Measurements from ENCODE around the gene TBC1D22A.

Gene TBC1D22A

GRCh38 chr22:47123827-47124442, 361.5 kb downstream of the TBC1D22A start:
- no peak for DNase-seq
- Histone ChIP-seq H3K27ac (ENCODE audit: insufficient read depth, low read length, poor library complexity, severe bottlenecking) (no peak overlapping the region), H3K9me3 (ENCODE audit: control insufficient read depth, low read length) (no peaks in the 10 kb centered on the region), H3K4me1 (ENCODE audit: control insufficient read depth, insufficient read depth, low read length, poor library complexity, severe bottlenecking) (no peaks in the 10 kb centered on the region), H3K36me3 (ENCODE audit: control insufficient read depth, insufficient read depth, low read length) (no peaks in the 10 kb centered on the region), H3K27me3 (replicated peaks; ENCODE audit: control insufficient read depth, insufficient read depth, low read length, poor library complexity, severe bottlenecking) (no peaks in the 10 kb centered on the region), H3K4me3 (ENCODE audit: insufficient read depth, low read depth, low read length, poor library complexity, severe bottlenecking) (no peak overlapping the region)

DNA sequence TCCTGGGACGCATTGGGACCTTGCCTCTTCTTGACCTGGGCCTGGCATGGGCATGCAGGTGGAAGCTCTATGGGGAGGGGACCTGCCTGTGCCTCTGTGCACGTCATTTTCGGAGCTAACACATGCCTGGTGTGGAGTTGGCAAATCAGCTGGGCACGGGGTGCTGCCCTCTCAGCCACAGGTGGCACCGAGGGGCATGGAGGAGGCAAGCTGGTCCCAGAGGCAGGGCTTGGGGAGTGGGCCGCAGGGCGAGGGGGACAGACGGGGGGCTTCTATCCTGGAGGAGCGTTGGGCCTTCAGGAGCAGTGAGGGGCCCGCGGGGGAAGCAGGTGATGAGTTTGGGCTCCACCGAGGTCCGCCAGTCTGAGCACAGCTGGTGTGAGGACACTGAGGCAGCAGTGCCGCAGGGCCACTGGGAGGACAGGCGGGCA, 362.0 kb downstream of the TBC1D22A start:
- no peak overlapping the region for H3K4me3 ChIP-seq (ENCODE audit: insufficient read depth, low read depth, low read length, poor library complexity, severe bottlenecking)
- no peaks in the 10 kb centered on the region for H3K4me1 ChIP-seq (ENCODE audit: control insufficient read depth, insufficient read depth, low read length, poor library complexity, severe bottlenecking)
- DNase-seq, result no peak
- H3K27ac ChIP-seq (ENCODE audit: insufficient read depth, low read length, poor library complexity, severe bottlenecking), result no peak overlapping the region
- H3K9me3 ChIP-seq (ENCODE audit: control insufficient read depth, low read length), result no peaks in the 10 kb centered on the region
- no peaks in the 10 kb centered on the region for H3K36me3 ChIP-seq (ENCODE audit: control insufficient read depth, insufficient read depth, low read length)
- H3K27me3 ChIP-seq (replicated peaks; ENCODE audit: control insufficient read depth, insufficient read depth, low read length, poor library complexity, severe bottlenecking), result no peaks in the 10 kb centered on the region

DNA sequence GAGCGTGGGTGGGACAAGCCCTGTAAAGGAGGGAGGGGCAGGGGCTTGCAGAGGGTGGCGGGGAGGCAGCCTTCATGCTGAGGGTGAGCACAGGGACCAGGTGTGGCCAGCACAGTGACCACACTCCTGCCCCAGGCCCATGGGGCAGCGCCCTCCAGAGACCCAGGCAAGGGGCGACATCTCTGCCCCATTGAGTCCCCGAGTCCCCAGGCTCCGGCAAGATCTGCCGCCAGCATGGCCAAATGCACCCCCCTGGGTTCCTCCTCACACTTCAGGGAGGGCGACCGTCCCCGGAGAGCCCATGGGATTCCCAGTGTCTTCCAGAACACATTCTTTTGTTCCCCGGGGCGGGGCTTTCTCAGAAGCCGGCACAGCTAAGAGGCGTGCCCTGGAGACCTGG, 362.5 kb downstream of the TBC1D22A start:
- no peak for DNase-seq
- Histone ChIP-seq H3K4me1 (ENCODE audit: control insufficient read depth, insufficient read depth, low read length, poor library complexity, severe bottlenecking) (no peaks in the 10 kb centered on the region), H3K27me3 (replicated peaks; ENCODE audit: control insufficient read depth, insufficient read depth, low read length, poor library complexity, severe bottlenecking) (no peaks in the 10 kb centered on the region), H3K9me3 (ENCODE audit: control insufficient read depth, low read length) (no peaks in the 10 kb centered on the region), H3K4me3 (ENCODE audit: insufficient read depth, low read depth, low read length, poor library complexity, severe bottlenecking) (no peak overlapping the region), H3K27ac (ENCODE audit: insufficient read depth, low read length, poor library complexity, severe bottlenecking) (no peak overlapping the region), H3K36me3 (ENCODE audit: control insufficient read depth, insufficient read depth, low read length) (no peaks in the 10 kb centered on the region)

DNA sequence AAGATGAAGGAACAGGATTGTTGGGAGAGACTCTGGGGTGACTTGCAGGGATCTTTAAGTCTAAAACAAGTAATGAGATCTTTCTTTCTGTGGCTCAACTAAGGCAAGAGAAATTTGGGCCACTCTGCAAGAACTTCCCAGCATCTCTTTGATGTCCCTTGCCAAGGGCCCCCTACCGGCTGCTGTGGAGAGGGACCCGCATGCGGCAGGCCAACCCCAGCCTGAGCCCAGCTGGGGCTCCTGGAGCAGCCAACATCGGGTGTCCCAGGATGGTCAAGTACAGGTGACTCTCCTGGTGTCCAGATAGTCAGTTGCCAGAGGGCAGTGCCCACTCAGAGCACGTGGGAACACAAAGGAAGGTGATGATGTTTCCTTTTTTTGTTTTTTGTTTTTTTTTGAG, 363.2 kb downstream of the TBC1D22A start:
- H3K27ac ChIP-seq (ENCODE audit: insufficient read depth, low read length, poor library complexity, severe bottlenecking), result no peak overlapping the region
- H3K9me3 ChIP-seq (ENCODE audit: control insufficient read depth, low read length), result no peaks in the 10 kb centered on the region
- no peak for DNase-seq
- no peak overlapping the region for H3K4me3 ChIP-seq (ENCODE audit: insufficient read depth, low read depth, low read length, poor library complexity, severe bottlenecking)
- no peaks in the 10 kb centered on the region for H3K36me3 ChIP-seq (ENCODE audit: control insufficient read depth, insufficient read depth, low read length)
- H3K4me1 ChIP-seq (ENCODE audit: control insufficient read depth, insufficient read depth, low read length, poor library complexity, severe bottlenecking), result no peaks in the 10 kb centered on the region
- no peaks in the 10 kb centered on the region for H3K27me3 ChIP-seq (replicated peaks; ENCODE audit: control insufficient read depth, insufficient read depth, low read length, poor library complexity, severe bottlenecking)

DNA sequence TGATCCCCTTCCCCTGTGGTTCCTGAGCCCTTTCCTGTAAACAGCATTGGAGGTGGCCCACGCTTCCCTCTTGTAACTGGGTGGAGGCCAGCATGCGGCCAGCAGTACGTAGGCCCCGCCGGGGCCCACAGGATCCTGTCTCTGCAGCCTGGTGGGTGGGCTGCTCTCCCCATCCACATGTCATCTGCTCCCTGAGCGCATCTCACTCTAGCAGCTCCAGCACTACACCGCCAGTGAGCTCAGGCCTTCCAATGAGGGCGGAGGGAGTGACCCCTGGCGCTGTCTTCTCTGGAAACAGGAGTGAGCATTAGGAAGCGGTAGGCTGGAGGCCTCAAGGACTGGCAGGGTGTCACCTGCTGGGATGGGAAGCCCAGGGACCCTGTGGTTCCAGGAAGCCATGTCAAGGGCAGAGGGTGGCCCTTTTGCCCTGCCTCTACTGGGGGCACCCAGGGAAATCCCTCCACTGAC, 363.9 kb downstream of the TBC1D22A start:
- no peaks in the 10 kb centered on the region for H3K27me3 ChIP-seq (replicated peaks; ENCODE audit: control insufficient read depth, insufficient read depth, low read length, poor library complexity, severe bottlenecking)
- H3K4me3 ChIP-seq (ENCODE audit: insufficient read depth, low read depth, low read length, poor library complexity, severe bottlenecking), result no peak overlapping the region
- no peaks in the 10 kb centered on the region for H3K4me1 ChIP-seq (ENCODE audit: control insufficient read depth, insufficient read depth, low read length, poor library complexity, severe bottlenecking)
- H3K27ac ChIP-seq (ENCODE audit: insufficient read depth, low read length, poor library complexity, severe bottlenecking), result no peak overlapping the region
- no peaks in the 10 kb centered on the region for H3K36me3 ChIP-seq (ENCODE audit: control insufficient read depth, insufficient read depth, low read length)
- no peaks in the 10 kb centered on the region for H3K9me3 ChIP-seq (ENCODE audit: control insufficient read depth, low read length)
- DNase-seq, result no peak

- Histone ChIP-seq H3K36me3 (ENCODE audit: control insufficient read depth, insufficient read depth, low read length) (no peaks in the 10 kb centered on the region), H3K9me3 (ENCODE audit: control insufficient read depth, low read length) (no peaks in the 10 kb centered on the region), H3K4me1 (ENCODE audit: control insufficient read depth, insufficient read depth, low read length, poor library complexity, severe bottlenecking) (no peaks in the 10 kb centered on the region), H3K27me3 (replicated peaks; ENCODE audit: control insufficient read depth, insufficient read depth, low read length, poor library complexity, severe bottlenecking) (no peaks in the 10 kb centered on the region), H3K4me3 (ENCODE audit: insufficient read depth, low read depth, low read length, poor library complexity, severe bottlenecking) (no peak overlapping the region), H3K27ac (ENCODE audit: insufficient read depth, low read length, poor library complexity, severe bottlenecking) (no peak overlapping the region)
- no peak for DNase-seq
Measured at GRCh38 chr22:47127441-47127871, 365.0 kb downstream of the TBC1D22A start.

- Histone ChIP-seq H3K4me1 (ENCODE audit: control insufficient read depth, insufficient read depth, low read length, poor library complexity, severe bottlenecking) (no peaks in the 10 kb centered on the region), H3K27ac (ENCODE audit: insufficient read depth, low read length, poor library complexity, severe bottlenecking) (no peak overlapping the region), H3K36me3 (ENCODE audit: control insufficient read depth, insufficient read depth, low read length) (no peaks in the 10 kb centered on the region), H3K27me3 (replicated peaks; ENCODE audit: control insufficient read depth, insufficient read depth, low read length, poor library complexity, severe bottlenecking) (no peaks in the 10 kb centered on the region), H3K9me3 (ENCODE audit: control insufficient read depth, low read length) (no peaks in the 10 kb centered on the region), H3K4me3 (ENCODE audit: insufficient read depth, low read depth, low read length, poor library complexity, severe bottlenecking) (no peak overlapping the region)
- no peak for DNase-seq
Measured at GRCh38 chr22:47128216-47128615, 365.8 kb downstream of the TBC1D22A start.

GRCh38 chr22:47128622-47129215, 366.3 kb downstream of the TBC1D22A start:
- H3K27ac ChIP-seq (ENCODE audit: insufficient read depth, low read length, poor library complexity, severe bottlenecking), result no peak overlapping the region
- DNase-seq, result no peak
- no peaks in the 10 kb centered on the region for H3K9me3 ChIP-seq (ENCODE audit: control insufficient read depth, low read length)
- H3K27me3 ChIP-seq (replicated peaks; ENCODE audit: control insufficient read depth, insufficient read depth, low read length, poor library complexity, severe bottlenecking), result no peaks in the 10 kb centered on the region
- H3K36me3 ChIP-seq (ENCODE audit: control insufficient read depth, insufficient read depth, low read length), result no peaks in the 10 kb centered on the region
- no peaks in the 10 kb centered on the region for H3K4me1 ChIP-seq (ENCODE audit: control insufficient read depth, insufficient read depth, low read length, poor library complexity, severe bottlenecking)
- no peak overlapping the region for H3K4me3 ChIP-seq (ENCODE audit: insufficient read depth, low read depth, low read length, poor library complexity, severe bottlenecking)

DNA sequence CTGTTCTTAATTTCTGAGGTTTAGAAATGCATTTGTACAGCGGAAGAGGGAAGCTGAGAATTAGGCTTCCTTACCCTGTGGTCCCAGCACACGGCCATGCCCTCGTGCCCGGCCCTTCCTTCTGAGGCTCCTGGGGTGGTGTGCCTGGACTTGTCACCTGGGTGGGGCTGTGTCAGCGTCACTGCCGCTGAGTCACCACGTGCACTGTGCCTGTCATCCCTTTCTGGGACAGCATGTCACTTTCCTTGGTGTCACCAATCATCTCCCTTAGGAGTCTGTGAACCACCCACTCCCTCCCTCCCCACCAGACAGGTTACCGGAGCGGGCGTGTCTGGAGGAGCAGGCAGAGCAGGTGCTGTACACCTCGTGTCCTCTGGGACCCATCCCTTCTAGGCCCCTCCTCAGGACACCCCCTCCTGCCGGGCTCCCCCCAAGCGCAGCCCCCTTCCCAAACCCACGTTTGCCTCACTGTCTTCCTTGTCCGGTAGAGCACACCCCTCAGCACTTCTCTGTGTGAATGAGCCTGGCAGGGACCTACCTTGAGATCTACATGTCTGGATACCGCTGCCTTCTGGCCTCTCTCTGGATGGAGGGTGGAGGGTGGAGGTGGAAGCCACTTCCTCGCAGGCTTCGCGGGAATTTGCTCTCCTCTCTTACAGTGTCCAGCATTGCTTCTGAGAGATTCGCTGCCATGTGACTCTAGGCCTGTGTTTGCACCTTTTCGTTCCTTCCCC, 367.6 kb downstream of the TBC1D22A start:
- Histone ChIP-seq H3K4me1 (ENCODE audit: control insufficient read depth, insufficient read depth, low read length, poor library complexity, severe bottlenecking) (no peaks in the 10 kb centered on the region), H3K27me3 (replicated peaks; ENCODE audit: control insufficient read depth, insufficient read depth, low read length, poor library complexity, severe bottlenecking) (no peaks in the 10 kb centered on the region), H3K27ac (ENCODE audit: insufficient read depth, low read length, poor library complexity, severe bottlenecking) (no peak overlapping the region), H3K36me3 (ENCODE audit: control insufficient read depth, insufficient read depth, low read length) (no peaks in the 10 kb centered on the region), H3K9me3 (ENCODE audit: control insufficient read depth, low read length) (no peaks in the 10 kb centered on the region), H3K4me3 (ENCODE audit: insufficient read depth, low read depth, low read length, poor library complexity, severe bottlenecking) (no peak overlapping the region)
- no peak for DNase-seq

All from effector memory CD4-positive, alpha-beta T cell (primary cell).